ENCODE results near the gene HSH2D. TPM values are rescaled to one million over a fixed set of nuclear protein-coding genes. Genes with fewer than 3 reads are reported as not detected.

HSH2D gene
- 0.53 and 0.69 TPM in 2 replicates for total RNA-seq (2016; rRNA removed; fragmentation: Illumina TruSeq; extraction: Trizol)
- 0.20 and 0.71 TPM in 2 replicates for total RNA-seq (2016; cell fraction: cytosol; rRNA removed; fragmentation: Illumina TruSeq; extraction: Trizol; ENCODE audit: low read depth)
- total RNA-seq (2016; cell fraction: insoluble cytoplasmic fraction; rRNA removed; fragmentation: Illumina TruSeq; extraction: Trizol), result 0.68 and 0.91 TPM in 2 replicates
- total RNA-seq (2016; cell fraction: membrane; rRNA removed; fragmentation: Illumina TruSeq; extraction: Trizol), result 0.45 and 0.53 TPM in 2 replicates
- 0.75 and 1.1 TPM in 2 replicates for total RNA-seq (2016; cell fraction: nucleus; rRNA removed; fragmentation: Illumina TruSeq; extraction: Trizol)
- polyA plus RNA-seq (2011; rRNA removed), result 3.2 and 6.3 TPM in 2 replicates
- polyA plus RNA-seq (2011; cell fraction: cytosol; rRNA removed), result 2.3 and 3.1 TPM in 2 replicates
- polyA plus RNA-seq (2011; cell fraction: nucleus; rRNA removed), result 7.6 and 12.6 TPM in 2 replicates
- polyA plus RNA-seq (2012), result 3.5 and 3.7 TPM in 2 replicates
- polyA plus RNA-seq (2016; cell fraction: cytosol; fragmentation: Illumina TruSeq; extraction: Trizol; ENCODE audit: low read depth), result 0.08 and 0.27 TPM in 2 replicates
- polyA plus RNA-seq (2016; cell fraction: insoluble cytoplasmic fraction; fragmentation: Illumina TruSeq; extraction: Trizol; ENCODE audit: low read depth), result 0.67 and 0.85 TPM in 2 replicates
- 0.26 and 0.30 TPM in 2 replicates for polyA plus RNA-seq (2016; cell fraction: membrane; fragmentation: Illumina TruSeq; extraction: Trizol; ENCODE audit: low read depth)
- polyA plus RNA-seq (2016; cell fraction: nucleus; fragmentation: Illumina TruSeq; extraction: Trizol; ENCODE audit: insufficient read depth, low read depth), result 1.6 and 2.8 TPM in 2 replicates
- polyA minus RNA-seq (2011; rRNA and poly(A)+ RNA removed; ENCODE audit: low replicate concordance), result 1.1 and 1.3 TPM in 2 replicates
- polyA minus RNA-seq (2011; cell fraction: cytosol; rRNA and poly(A)+ RNA removed), result 0.70 and 1.5 TPM in 2 replicates
- 2.4 and 4.8 TPM in 2 replicates for polyA minus RNA-seq (2011; cell fraction: nucleus; rRNA and poly(A)+ RNA removed)
- Bru-seq, nascent RNA, result percentile 36 among the genes with signal in this experiment
- BruChase-seq, experiment 1, labeled RNA remaining after a 6-hour chase, result percentile 36 among the genes with signal in this experiment
- percentile 35 among the genes with signal in this experiment for BruChase-seq, experiment 2, labeled RNA remaining after a 2-hour chase
- long read RNA-seq, experiment 1, result 0 reads
- long read RNA-seq, experiment 2, partial matches to known transcripts, result 0 of 5 reads
- long read RNA-seq, experiment 2, other reads (novel, unspliced or antisense), result 4 of 5 reads

- CTCF ChIA-PET (ENCODE audit: low intra/inter-chr PET ratio, low total read pairs), result no interaction called here
- WGBS (ENCODE audit: low lambda C conversion rate), result 6% methylated on average over 6 of the region's 13 CpGs
- TF ChIP-seq PATZ1 (CRISPR knock-in tag; IDR thresholded peaks at IDR 0.05), result peak; percentile 36; the same call in 1 of the 2 replicates
- no peak for TF ChIP-seq UBTF (CRISPR knock-in tag; IDR thresholded peaks at IDR 0.05)
- TF ChIP-seq ZNF441 (CRISPR knock-in tag; IDR thresholded peaks at IDR 0.05; ENCODE audit: borderline replicate concordance), result 0 out of 2 replicates have a peak, but pooled peaks have one; percentile 12
- TF ChIP-seq PAXIP1 (CRISPR knock-in tag; conservative IDR thresholded peaks at IDR 0.05), result no peak
- no peak; the same call in 1 of the 2 replicates for TF ChIP-seq ZFY (CRISPR knock-in tag; IDR thresholded peaks at IDR 0.05)
- TF ChIP-seq MZF1 (CRISPR knock-in tag; IDR thresholded peaks at IDR 0.05; ENCODE audit: borderline replicate concordance), result no peak
- no peak for TF ChIP-seq THAP8 (CRISPR knock-in tag; IDR thresholded peaks at IDR 0.05; ENCODE audit: borderline replicate concordance)
Observed at GRCh38 chr19:16143399-16144215, at the start of gene HSH2D. Gene HSH2D, plus strand, starts transcription at chr19:16143685. Its CDS starts 5,066 bp downstream, at chr19:16148751.

More at GRCh38 chr19:16143399-16144215, at the start of gene HSH2D:
- ATAC-seq (peak; percentile 77), DNase-seq (ENCODE audit: low spot score) (peak; percentile 45), FAIRE-seq (no peak)
- in situ Hi-C loops (cut with HindIII; ENCODE audit: extremely low pct_ligation_motif_present, low pct_unique_long_range_greater_than_20kb), result no loop called here
- H4K20me1 ChIP-seq (ENCODE audit: insufficient read depth, low read length), result no peaks in the 10 kb centered on the region
- peak within 1 kb of the TSS; percentile 11 for H2AFZ ChIP-seq (ENCODE audit: low read length)
- H3K27ac ChIP-seq (ENCODE audit: extremely low read length, insufficient read depth, low read length), result peak within 1 kb of the TSS; percentile 53
- peaks cover 33% of the 10 kb centered on the region for H3K4me1 ChIP-seq (ENCODE audit: insufficient read depth, low read length)
- no peaks in the 10 kb centered on the region for H3K79me2 ChIP-seq (ENCODE audit: insufficient read depth, low read length)
- POLR2A ChIA-PET, result interaction anchor here (0.8 to 1.9 kb wide), 9 partner anchors 9 to 73 kb away, joined by 3 to 10 read pairs (median 4); partner anchors contain the start of gene FAM32A
- peak within 1 kb of the TSS; percentile 52 for H3K9ac ChIP-seq (ENCODE audit: insufficient read depth, low read depth, low read length)
- intact Hi-C loops (cut with micrococcal nuclease; ENCODE audit: unreplicated experiment), result no loop called here
- TSS peak; percentile 58 for BruUV-seq (replicated peaks)
- H3K27me3 ChIP-seq (ENCODE audit: control insufficient read depth in 1 of 2, insufficient read depth in 2 of 2, low read length in 2 of 2), result no peaks in the 10 kb centered on the region
- peak within 1 kb of the TSS; percentile 56 to 68 (median 61) for H3K4me3 ChIP-seq (replicated peaks in 1 of 3; ENCODE audit: insufficient read depth in 1 of 3, low read depth in 2 of 3, low read length in 3 of 3)
- H3K4me2 ChIP-seq (ENCODE audit: low read depth, low read length), result peak within 1 kb of the TSS; percentile 89
- no peaks in the 10 kb centered on the region for H3K36me3 ChIP-seq (replicated peaks in 1 of 2; ENCODE audit: control insufficient read depth in 1 of 2, insufficient read depth in 2 of 2, low read length in 2 of 2)
- H3K9me3 ChIP-seq (ENCODE audit: low read length), result no peaks in the 10 kb centered on the region
